HG03442 (cell line): ENCODE data around the gene NRP1.
"Not testable (repeated sequence)": the region's sequence is repeated elsewhere in the genome, so short reads cannot be mapped to it uniquely, and the experiment has no call there.

Experiments
- ATAC-seq: cut with Tn5 transposase; IDR thresholded peaks from one replicate; pipeline ENCODE4 v1.9.1; 2021; ENCODE audit warnings: mild to moderate bottlenecking, moderate library complexity; ENCODE audit not compliant: unreplicated experiment

The NRP1 gene

GRCh38 chr10:33240931-33241330 is 93.5 kb downstream of the NRP1 start:
- ATAC-seq: no peak

- no peak for ATAC-seq
These were observed 94.2 kb downstream of the NRP1 start for GRCh38 chr10:33240258-33240657.

- no peak for ATAC-seq
These were observed 95.2 kb downstream of the NRP1 start for GRCh38 chr10:33239257-33239656.

GRCh38 chr10:33238643-33239042 is 95.8 kb downstream of the NRP1 start:
- ATAC-seq: no peak

GRCh38 chr10:33237736-33238624 is 96.5 kb downstream of the NRP1 start:
- ATAC-seq: no peak

- no peak for ATAC-seq
These were observed 97.6 kb downstream of the NRP1 start for GRCh38 chr10:33236916-33237315.

GRCh38 chr10:33235951-33236350 is 98.5 kb downstream of the NRP1 start:
- no peak for ATAC-seq

- ATAC-seq: no peak
These were observed 99.1 kb downstream of the NRP1 start for GRCh38 chr10:33235251-33235884.

- no peak for ATAC-seq
These were observed 99.6 kb downstream of the NRP1 start for GRCh38 chr10:33234831-33235237.

GRCh38 chr10:33233635-33234034 is 100.8 kb downstream of the NRP1 start:
- no peak for ATAC-seq

- ATAC-seq: no peak
These were observed 101.2 kb downstream of the NRP1 start for GRCh38 chr10:33233221-33233620.

GRCh38 chr10:33231621-33232350 is 102.7 kb downstream of the NRP1 start:
- ATAC-seq: no peak

GRCh38 chr10:33229949-33230267 is 104.6 kb downstream of the NRP1 start:
- ATAC-seq: no peak

GRCh38 chr10:33229252-33229948 is 105.1 kb downstream of the NRP1 start:
- no peak for ATAC-seq

GRCh38 chr10:33228426-33228825 is 106.0 kb downstream of the NRP1 start:
- no peak for ATAC-seq

GRCh38 chr10:33227489-33227888 is 107.0 kb downstream of the NRP1 start:
- no peak for ATAC-seq

- no peak for ATAC-seq
These were observed 110.1 kb downstream of the NRP1 start for GRCh38 chr10:33224251-33224965.

- no peak for ATAC-seq
These were observed 111.0 kb downstream of the NRP1 start for GRCh38 chr10:33223326-33224000.

GRCh38 chr10:33222304-33222703 is 112.2 kb downstream of the NRP1 start:
- not testable (repeated sequence) for ATAC-seq

GRCh38 chr10:33217854-33218253 is 116.6 kb downstream of the NRP1 start:
- no peak for ATAC-seq
